Measurements from ENCODE around the gene DCUN1D2.

DCUN1D2 gene

DNA sequence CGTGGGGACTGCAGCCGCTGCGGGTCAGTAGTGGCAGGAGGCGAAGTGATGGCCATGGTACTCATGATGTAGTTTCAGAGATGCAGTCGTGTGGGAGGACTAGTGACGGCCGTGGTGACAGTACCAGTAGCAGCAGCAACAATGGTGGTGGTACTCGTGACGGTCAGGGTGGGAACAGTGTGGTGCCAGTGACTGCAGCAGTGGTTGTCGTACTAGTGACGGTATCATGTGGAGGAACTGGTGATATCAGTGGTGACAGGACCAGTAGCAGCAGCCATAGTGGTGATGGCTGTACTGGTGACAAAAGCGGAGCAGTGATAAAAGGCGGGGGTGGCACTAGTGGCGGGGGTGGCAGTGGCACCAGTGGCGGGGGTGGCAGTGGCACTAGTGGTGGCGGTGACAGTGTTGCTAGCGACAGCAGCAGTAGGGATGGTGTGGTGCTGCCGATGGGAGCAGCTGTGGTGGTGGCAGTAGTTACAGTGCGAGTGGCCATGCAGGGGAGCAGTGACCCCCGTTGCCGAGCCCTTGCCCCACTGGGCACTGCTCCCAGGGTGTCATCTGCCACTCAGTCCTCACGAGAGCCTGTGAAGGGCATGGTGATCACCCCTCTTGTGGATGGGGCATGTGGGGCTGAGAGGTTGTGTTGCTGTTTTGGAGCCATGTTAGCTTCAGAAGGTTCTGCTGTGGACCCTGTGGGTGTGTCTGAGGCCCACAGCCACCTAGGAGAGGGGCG, 60.0 kb downstream of the DCUN1D2 start:
- ATAC-seq (ENCODE audit: low read depth): no peak
- DNase-seq (ENCODE audit: low spot score in 2 of 2): no peak
- H3K4me1 Mint-ChIP-seq: no peaks in the 10 kb centered on the region
- peaks cover 4% of the 10 kb centered on the region for H3K27me3 Mint-ChIP-seq
- no peak overlapping the region for H3K4me3 Mint-ChIP-seq
- no peaks in the 10 kb centered on the region for H3K9me3 Mint-ChIP-seq
- H3K36me3 Mint-ChIP-seq: no peaks in the 10 kb centered on the region
- no peak overlapping the region for H3K27ac Mint-ChIP-seq

DNA sequence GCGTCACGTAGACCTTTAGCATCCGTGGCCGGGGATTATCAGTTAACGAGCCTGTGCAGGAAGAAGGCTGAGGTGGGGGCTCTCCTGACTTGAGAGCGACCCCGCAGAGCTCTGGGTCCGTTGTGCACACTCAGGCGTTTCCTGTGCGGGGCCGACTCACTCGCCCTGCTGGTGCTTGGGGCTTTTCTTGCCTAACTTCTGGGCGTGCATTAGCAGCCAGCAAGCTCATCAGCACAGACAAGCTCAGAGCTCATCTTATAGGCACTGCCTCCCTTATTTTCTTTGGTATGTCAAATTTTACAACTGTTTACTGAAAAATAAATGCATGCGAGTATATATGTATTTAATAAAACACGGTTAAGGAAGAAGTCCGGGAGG, 60.9 kb downstream of the DCUN1D2 start:
- Mint-ChIP-seq H3K4me1 (peaks cover under 1% of the 10 kb centered on the region), H3K27me3 (peaks cover 7% of the 10 kb centered on the region), H3K9me3 (no peaks in the 10 kb centered on the region), H3K27ac (no peak overlapping the region), H3K4me3 (no peak overlapping the region), H3K36me3 (no peaks in the 10 kb centered on the region)
- ATAC-seq (ENCODE audit: low read depth) (no peak), DNase-seq (ENCODE audit: low spot score in 2 of 2) (no peak)

DNA sequence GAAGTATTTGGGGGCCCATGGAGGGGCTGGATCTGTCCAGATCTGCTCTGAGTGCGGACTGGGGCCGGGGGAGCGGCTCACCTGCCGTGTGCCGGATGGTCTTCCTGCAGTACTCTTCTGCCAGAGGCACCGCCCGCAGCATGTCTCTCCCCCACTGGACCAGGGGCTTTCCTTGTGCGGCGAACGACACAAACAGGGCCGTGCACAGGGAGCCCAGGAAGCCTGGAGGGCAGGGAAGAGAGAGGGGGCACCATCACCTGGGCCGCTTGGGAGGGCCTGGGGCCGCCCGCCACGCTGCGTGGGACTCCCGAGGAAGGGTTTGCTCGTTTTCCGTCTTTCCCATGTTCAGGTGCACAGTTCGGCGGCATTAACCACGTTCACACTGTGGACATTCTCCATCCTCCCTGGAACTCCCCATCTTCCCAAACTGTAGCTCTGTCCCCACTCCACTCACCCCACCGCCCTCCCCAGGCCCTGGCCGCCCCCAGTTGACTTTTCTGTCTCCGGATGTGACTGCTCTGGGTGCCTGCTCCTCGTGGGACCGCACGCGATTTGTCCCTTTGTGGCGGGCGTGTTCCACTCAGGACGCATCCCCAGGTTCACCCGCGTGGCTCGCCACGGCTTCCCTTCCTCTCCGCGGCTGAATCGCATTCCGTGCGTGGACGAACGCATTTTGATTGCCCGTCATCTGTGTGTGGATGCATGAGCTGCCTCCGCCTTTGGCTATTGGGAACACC, 61.5 kb downstream of the DCUN1D2 start:
- DNase-seq (ENCODE audit: low spot score in 2 of 2) (no peak), ATAC-seq (ENCODE audit: low read depth) (no peak)
- Mint-ChIP-seq H3K36me3 (no peaks in the 10 kb centered on the region), H3K4me3 (no peak overlapping the region), H3K27ac (no peak overlapping the region), H3K4me1 (peaks cover 2% of the 10 kb centered on the region), H3K27me3 (peaks cover 9% of the 10 kb centered on the region), H3K9me3 (no peaks in the 10 kb centered on the region)

DNA sequence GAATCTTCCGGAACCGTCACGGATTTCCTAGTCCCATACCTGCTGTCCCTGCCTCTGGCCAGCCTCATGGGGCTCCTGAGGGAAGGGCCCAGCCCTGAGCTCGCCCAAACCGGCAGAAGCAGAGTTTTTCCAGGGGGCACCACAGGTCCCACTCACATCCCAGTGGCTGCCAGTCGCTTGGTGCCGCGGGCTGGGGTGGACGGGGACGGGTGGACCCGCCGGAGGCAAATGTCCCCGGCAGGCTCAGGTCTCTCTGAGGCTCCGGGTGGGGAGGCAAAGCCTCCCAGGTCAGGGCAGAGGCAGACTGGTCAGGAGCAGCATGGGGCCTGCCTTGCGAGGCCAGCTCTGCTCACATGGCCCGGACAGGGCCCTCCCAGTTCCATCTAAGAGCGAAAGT, 62.0 kb downstream of the DCUN1D2 start:
- H3K4me3 Mint-ChIP-seq: no peak overlapping the region
- no peaks in the 10 kb centered on the region for H3K9me3 Mint-ChIP-seq
- peaks cover 2% of the 10 kb centered on the region for H3K4me1 Mint-ChIP-seq
- peaks cover 9% of the 10 kb centered on the region for H3K27me3 Mint-ChIP-seq
- H3K27ac Mint-ChIP-seq: no peak overlapping the region
- DNase-seq (ENCODE audit: low spot score in 2 of 2) (no peak), ATAC-seq (ENCODE audit: low read depth) (no peak)
- no peaks in the 10 kb centered on the region for H3K36me3 Mint-ChIP-seq

DNA sequence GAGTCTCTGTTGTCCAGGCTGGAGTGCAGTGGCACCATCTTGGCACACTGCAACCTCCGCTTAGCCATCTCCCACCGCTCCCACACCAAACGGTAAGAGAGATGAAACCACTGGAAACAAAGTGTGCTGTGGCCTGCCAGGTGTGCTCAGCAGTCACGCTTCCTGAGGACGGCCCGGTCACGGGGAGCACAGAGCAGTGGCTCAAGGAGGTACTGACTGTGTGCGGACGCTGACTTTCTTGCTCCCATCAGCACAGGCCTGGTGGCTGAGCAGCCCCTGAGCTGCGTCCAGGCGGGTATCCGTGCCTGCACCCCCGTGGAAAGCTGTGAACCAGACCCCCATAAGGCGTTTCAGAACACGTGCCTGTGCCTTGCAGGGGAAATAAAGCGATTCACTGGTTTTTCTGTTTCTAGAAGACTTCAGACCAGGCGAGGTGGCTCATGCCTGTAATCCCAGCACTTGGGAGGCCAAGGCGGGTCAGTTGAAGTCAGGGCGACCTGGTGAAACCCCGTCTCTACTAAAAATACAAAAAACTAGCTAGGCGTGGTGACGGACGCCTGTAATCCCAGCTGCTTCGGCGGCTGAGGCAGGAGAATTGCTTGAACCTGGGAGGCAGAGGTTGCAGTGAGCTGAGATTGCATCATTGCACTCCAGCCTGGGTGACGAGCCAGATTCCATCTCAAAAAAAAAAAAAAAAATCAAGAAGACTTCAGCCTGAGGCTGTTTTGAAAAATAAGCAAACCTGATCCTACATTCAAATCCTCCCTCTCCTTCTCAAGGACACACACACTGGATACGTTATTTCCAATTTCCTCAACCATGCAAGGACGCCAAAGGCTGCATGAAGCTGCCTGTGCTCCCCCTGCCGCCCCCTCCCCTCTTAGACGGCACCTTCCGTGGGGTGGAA, 62.7 kb downstream of the DCUN1D2 start:
- Mint-ChIP-seq H3K36me3 (no peaks in the 10 kb centered on the region), H3K27ac (no peak overlapping the region), H3K4me1 (peaks cover 2% of the 10 kb centered on the region), H3K9me3 (no peaks in the 10 kb centered on the region), H3K4me3 (no peak overlapping the region), H3K27me3 (peaks cover 9% of the 10 kb centered on the region)
- DNase-seq (ENCODE audit: low spot score in 2 of 2) (no peak), ATAC-seq (ENCODE audit: low read depth) (no peak)

DNA sequence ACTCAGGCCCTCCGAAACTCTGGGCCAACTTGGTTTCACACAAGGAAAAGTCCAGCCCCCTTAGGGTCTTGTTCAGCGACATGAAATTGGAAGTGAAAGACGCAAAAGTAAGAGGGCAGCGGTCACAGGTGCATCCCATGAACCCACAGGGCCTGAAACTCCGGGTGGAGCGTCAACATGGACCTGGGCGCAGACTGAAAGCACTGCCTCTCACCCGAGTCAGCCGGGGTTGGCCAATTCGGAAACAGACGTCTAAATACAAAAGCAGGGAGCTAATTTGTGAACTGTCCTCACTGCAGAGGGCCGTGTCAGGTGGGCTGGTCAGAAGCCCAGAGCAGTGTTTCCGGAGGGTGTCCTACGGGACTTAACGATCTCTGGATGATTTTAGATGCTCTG, 63.9 kb downstream of the DCUN1D2 start:
- H3K27ac Mint-ChIP-seq: no peak overlapping the region
- DNase-seq (ENCODE audit: low spot score in 2 of 2): no peak
- peaks cover 2% of the 10 kb centered on the region for H3K4me1 Mint-ChIP-seq
- no peaks in the 10 kb centered on the region for H3K36me3 Mint-ChIP-seq
- ATAC-seq (ENCODE audit: low read depth): no peak
- H3K27me3 Mint-ChIP-seq: peaks cover 9% of the 10 kb centered on the region
- no peak overlapping the region for H3K4me3 Mint-ChIP-seq
- no peaks in the 10 kb centered on the region for H3K9me3 Mint-ChIP-seq

DNA sequence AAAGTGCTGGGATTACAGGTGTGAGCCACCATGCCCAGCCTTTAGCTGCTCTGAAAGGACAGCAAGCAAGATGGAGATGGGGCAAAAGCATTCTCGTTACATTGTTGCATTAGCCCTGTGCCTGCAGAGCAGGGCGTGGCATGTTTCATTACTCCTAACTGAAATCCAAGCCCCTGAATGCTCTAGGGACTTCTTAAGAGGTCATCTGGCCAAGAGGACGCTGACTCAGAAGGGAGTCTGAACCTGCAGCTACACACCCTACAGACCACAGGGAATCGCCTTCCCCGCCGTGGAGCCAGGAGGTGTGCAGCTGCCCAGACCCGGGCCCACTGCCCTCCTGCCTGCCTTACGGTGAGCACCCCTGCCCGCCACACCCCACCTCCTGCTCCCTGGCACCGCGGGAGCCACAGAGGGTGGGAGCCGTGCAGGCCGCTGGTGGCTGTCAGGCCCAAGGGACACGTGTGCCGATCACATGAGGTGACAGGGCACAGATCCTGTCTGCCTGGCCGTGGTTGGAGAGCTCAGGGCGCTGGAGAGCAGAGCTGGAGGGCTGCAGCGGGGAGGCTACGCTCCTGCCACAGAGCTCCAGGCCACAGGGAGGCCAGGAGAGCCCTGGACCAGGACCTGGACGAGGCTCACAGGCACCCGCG, 64.4 kb downstream of the DCUN1D2 start:
- H3K36me3 Mint-ChIP-seq: no peaks in the 10 kb centered on the region
- H3K9me3 Mint-ChIP-seq: no peaks in the 10 kb centered on the region

DNA sequence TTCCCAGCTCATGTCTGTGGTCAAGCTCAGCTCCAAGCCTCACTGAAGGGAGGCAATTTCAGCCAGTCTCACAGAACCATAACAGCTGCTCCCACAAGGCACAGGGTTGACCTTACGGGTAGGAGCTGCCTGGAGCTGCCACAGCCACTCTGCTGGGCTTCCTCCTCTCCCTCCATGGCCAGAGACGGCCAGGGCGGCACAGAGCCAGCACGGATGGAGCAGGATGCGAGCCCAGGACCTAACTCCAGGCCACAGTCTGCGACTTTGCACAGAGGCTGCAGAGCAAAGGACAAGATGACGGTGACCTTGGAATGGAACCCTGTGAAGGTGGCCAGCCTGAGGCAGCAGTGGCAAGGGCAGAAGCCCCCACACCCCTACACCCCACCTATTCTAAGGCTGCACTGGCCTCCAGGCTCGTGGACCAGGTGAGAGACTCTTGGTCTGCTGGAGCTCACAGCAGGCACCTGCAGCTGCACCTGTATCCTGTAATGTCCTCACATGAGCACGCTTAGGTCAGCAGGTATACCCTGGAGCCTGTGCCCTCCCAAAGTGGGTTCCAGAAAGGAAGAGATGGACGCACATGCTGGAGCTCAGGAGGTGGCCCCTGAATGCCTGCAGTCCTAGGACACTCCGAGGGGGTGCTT, 66.9 kb downstream of the DCUN1D2 start:
- Mint-ChIP-seq H3K27ac (no peak overlapping the region), H3K4me1 (peaks cover 2% of the 10 kb centered on the region), H3K36me3 (peaks cover 2% of the 10 kb centered on the region), H3K4me3 (no peak overlapping the region), H3K27me3 (peaks cover 7% of the 10 kb centered on the region), H3K9me3 (peaks cover 2% of the 10 kb centered on the region)
- no peak for ATAC-seq (ENCODE audit: low read depth)
- DNase-seq (ENCODE audit: low spot score in 2 of 2): no peak

More for the DNA sequence above, 64.4 kb downstream of the DCUN1D2 start:
- no peak for ATAC-seq (ENCODE audit: low read depth)
- Mint-ChIP-seq H3K27me3 (peaks cover 9% of the 10 kb centered on the region), H3K4me1 (peaks cover 2% of the 10 kb centered on the region), H3K4me3 (no peak overlapping the region), H3K27ac (no peak overlapping the region)
- DNase-seq (ENCODE audit: low spot score in 2 of 2): no peak

DNA sequence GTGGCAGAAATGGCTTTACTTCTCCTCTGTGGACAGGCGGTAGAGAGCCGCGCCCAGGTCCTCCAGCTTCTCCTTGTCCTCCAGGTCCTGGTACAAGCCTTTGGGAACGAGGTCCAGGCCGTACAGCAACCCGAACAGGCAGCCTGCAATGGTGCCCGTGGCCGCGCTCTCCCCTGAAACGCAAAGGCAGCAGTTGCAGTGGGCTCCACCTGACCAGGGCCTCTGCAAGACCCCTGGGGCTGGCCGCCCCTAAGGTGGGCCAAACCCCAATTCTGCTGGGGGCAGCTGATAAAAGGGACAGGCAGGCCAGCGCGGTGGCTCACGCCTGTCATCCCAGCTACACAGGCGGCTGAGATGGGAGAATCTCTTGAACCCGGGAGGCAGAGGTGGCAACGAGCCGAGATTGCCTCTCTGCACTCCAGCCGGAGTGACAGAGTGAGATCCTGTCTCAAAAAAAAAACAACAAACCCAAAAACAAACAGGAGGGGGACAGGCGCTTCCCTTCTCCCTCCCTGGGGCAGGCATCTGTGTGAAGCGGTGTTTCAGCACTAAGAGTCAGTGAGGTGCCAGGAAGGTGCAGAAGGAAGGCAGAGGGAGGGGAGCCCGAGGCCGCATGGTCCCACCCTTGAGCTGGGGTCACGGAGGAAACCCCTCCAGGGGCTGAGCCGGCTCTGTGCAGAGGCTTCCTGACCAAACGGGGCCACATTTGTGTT, 67.5 kb downstream of the DCUN1D2 start:
- peaks cover 2% of the 10 kb centered on the region for H3K36me3 Mint-ChIP-seq
- peaks cover 7% of the 10 kb centered on the region for H3K27me3 Mint-ChIP-seq
- H3K4me1 Mint-ChIP-seq: peaks cover 2% of the 10 kb centered on the region
- no peak overlapping the region for H3K4me3 Mint-ChIP-seq
- DNase-seq (ENCODE audit: low spot score in 2 of 2): no peak
- no peak for ATAC-seq (ENCODE audit: low read depth)
- H3K27ac Mint-ChIP-seq: no peak overlapping the region
- H3K9me3 Mint-ChIP-seq: peaks cover 2% of the 10 kb centered on the region

DNA sequence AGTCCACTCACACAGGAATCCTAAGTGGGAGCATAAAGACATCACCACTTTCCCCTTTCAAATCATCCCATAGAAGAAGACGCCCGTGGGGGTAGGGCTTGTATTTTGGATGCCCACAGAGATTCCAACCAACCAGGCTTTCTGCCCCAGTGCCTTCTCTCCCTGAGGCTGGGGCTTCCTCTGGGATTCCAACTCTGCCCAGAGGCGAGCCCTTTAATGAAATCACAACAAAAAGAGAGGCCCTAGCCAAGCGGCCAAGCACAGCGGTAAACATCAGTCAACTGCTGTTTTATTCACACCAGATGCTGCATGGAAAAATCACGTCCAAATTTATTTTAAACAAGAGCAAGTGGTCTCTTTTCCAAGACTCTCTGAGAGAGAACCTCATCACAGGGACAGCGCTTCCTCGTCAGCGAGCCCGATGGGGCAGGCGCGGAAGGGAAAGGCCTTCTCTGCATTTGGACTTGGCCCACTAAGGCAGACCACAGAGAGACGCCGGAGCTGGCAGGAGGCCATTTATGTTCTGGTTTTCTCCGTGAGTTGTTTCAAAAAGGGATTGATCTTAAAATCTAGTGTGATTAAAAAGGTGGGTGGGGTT, 68.7 kb downstream of the DCUN1D2 start:
- Mint-ChIP-seq H3K4me3 (no peak overlapping the region), H3K4me1 (peaks cover 2% of the 10 kb centered on the region), H3K36me3 (peaks cover 2% of the 10 kb centered on the region), H3K9me3 (peaks cover 2% of the 10 kb centered on the region), H3K27ac (no peak overlapping the region), H3K27me3 (peaks cover 8% of the 10 kb centered on the region)
- no peak for DNase-seq (ENCODE audit: low spot score in 2 of 2)
- no peak for ATAC-seq (ENCODE audit: low read depth)

DNA sequence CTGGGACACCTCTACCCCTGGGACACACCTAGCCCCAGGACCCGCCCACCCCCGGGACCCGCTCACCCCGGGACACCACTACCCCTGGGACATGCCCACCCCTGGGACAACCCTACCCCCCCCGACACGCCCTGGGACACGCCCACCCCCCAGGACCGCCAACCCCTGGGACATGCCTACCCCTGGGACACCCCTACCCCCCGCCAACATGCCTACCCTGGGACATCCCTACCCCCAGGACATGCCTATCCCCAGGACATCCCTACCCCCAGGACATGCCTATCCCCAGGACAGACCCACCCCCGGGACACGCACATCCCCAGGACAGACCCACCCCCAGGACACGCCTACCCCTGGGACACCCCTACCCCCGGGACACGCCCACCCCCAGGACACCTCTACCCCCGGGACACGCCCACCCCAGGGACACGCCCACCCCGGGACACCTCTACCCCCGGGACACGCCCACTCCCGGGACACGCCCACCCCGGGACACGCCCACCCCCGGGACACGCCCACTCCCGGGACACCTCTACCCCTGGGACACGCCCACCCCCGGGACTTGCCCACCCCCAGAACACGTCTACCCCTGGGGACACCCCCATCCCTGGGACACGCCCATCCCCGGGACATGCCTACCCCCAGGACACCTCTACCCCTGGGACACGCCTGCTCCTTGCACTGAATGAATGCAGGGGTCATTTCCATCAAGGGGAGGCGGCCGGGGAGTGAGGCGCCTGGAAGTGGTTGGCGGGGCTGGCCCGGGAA, 69.5 kb downstream of the DCUN1D2 start:
- peaks cover 2% of the 10 kb centered on the region for H3K36me3 Mint-ChIP-seq
- peaks cover 2% of the 10 kb centered on the region for H3K4me1 Mint-ChIP-seq
- H3K4me3 Mint-ChIP-seq: no peak overlapping the region
- ATAC-seq (ENCODE audit: low read depth) (no peak), DNase-seq (ENCODE audit: low spot score in 2 of 2) (no peak)
- H3K9me3 Mint-ChIP-seq: peaks cover 2% of the 10 kb centered on the region
- no peak overlapping the region for H3K27ac Mint-ChIP-seq
- H3K27me3 Mint-ChIP-seq: peaks cover 10% of the 10 kb centered on the region

DNA sequence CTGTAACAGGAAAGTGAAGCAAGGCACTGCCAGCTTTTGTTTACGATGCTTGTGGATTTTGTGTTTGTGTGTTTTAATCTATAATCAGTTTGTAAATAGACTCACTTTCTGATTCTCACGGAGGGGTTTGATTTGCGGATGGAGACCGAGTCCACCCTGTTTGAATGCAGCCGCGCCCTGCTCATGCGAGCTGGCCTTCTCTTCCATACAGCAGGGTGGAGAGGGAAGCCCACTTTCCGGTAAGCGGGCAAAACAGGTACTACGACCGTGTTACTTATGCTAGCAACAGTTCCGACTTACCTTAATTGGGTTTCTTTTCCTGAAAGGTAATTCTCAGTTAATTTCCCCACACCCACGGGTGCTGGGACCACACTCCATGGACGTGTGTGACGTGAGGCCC, 70.3 kb downstream of the DCUN1D2 start:
- H3K4me1 Mint-ChIP-seq: peaks cover 2% of the 10 kb centered on the region

More for the DNA sequence above, 70.3 kb downstream of the DCUN1D2 start:
- Mint-ChIP-seq H3K27me3 (peaks cover 10% of the 10 kb centered on the region), H3K27ac (no peak overlapping the region), H3K36me3 (peaks cover 2% of the 10 kb centered on the region), H3K4me3 (no peak overlapping the region), H3K9me3 (peaks cover 2% of the 10 kb centered on the region)
- ATAC-seq (ENCODE audit: low read depth): no peak
- no peak for DNase-seq (ENCODE audit: low spot score in 2 of 2)
